AG04450 (cell line): ENCODE data around the gene CADM1. TPM values are rescaled to one million over a fixed set of nuclear protein-coding genes. Genes with fewer than 3 reads are reported as not detected.

ENCODE experiments used
- CTCF ChIA-PET: fragments of 300-600, 350-600 bp; formaldehyde crosslinking; extraction: SDS; loops from one replicate; lab custom pipeline; 2022; ENCODE audit warnings: antibody characterized with exemption, inconsistent platforms; lab: Charles Lee
- POLR2A ChIA-PET: fragments of 350-600 bp; formaldehyde crosslinking; extraction: SDS; loops from one replicate; lab custom pipeline; 2021; ENCODE audit warnings: antibody characterized with exemption, inconsistent platforms; lab: Yijun Ruan, JAX
- DNase-seq: peaks from one replicate; pipeline ENCODE4 v3.0.0-alpha.2; 2011; ENCODE audit warnings: low read depth, low spot score
- H3K27ac ChIP-seq: one replicate; pipeline ENCODE4 v1.5.1; 2012; ENCODE audit warnings: low read depth, low read length, control low read depth
- H3K27me3 ChIP-seq: one replicate; pipeline ENCODE4 v1.6.0; 2012; ENCODE audit warnings: low read length; ENCODE audit not compliant: control insufficient read depth, insufficient read depth
- H3K4me3 ChIP-seq: 2 replicates; pipeline ENCODE4 v1.5.1; 2011; ENCODE audit warnings: mild to moderate bottlenecking, low read depth, low read length, control low read depth
- H3K9me3 ChIP-seq: 2 replicates; pipeline ENCODE4 v1.5.1; 2012; ENCODE audit warnings: low read length; ENCODE audit not compliant: control insufficient read depth, insufficient read depth
- polyA plus RNA-seq: library from polyadenylated mRNA; depleted of rRNA; stranded (reverse); fragments of >200 nt; gene quantifications from 2 replicates; pipeline ENCODE4 v1.2.3, GENCODE V29; 2011
- TF ChIP-seq, protein P1 (sequence below): IDR thresholded peaks from 2 replicates; pipeline ENCODE4 v1.5.1; 2011; ENCODE audit warnings: low read depth, low read length, control low read depth, inconsistent platforms

Gene CADM1
- polyA plus RNA-seq, 1 experiment: 70.7 TPM

DNA sequence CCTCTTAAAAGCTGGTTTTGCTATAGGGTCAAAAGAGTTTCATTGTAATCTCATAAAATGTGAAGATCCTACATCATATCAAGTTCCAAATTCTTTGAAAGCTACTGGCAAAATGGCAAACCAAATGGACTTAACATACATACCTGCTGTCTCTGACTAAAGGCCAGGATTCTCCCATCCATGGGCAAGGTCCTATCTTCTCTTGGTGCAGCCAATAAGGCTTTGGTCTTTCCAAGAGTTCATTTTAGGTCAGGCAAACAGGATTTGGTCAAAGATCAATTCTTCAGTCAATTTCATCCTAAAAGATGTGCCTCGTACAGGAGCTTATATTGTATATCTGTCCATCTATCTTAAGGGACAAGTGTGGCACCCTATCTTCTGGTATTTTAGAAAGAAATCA lies 49.7 kb downstream of the CADM1 start:
- POLR2A ChIA-PET: no interaction called here
- TF ChIP-seq, protein P1, sequence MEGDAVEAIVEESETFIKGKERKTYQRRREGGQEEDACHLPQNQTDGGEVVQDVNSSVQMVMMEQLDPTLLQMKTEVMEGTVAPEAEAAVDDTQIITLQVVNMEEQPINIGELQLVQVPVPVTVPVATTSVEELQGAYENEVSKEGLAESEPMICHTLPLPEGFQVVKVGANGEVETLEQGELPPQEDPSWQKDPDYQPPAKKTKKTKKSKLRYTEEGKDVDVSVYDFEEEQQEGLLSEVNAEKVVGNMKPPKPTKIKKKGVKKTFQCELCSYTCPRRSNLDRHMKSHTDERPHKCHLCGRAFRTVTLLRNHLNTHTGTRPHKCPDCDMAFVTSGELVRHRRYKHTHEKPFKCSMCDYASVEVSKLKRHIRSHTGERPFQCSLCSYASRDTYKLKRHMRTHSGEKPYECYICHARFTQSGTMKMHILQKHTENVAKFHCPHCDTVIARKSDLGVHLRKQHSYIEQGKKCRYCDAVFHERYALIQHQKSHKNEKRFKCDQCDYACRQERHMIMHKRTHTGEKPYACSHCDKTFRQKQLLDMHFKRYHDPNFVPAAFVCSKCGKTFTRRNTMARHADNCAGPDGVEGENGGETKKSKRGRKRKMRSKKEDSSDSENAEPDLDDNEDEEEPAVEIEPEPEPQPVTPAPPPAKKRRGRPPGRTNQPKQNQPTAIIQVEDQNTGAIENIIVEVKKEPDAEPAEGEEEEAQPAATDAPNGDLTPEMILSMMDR: no peak
- CTCF ChIA-PET: no interaction called here

DNA sequence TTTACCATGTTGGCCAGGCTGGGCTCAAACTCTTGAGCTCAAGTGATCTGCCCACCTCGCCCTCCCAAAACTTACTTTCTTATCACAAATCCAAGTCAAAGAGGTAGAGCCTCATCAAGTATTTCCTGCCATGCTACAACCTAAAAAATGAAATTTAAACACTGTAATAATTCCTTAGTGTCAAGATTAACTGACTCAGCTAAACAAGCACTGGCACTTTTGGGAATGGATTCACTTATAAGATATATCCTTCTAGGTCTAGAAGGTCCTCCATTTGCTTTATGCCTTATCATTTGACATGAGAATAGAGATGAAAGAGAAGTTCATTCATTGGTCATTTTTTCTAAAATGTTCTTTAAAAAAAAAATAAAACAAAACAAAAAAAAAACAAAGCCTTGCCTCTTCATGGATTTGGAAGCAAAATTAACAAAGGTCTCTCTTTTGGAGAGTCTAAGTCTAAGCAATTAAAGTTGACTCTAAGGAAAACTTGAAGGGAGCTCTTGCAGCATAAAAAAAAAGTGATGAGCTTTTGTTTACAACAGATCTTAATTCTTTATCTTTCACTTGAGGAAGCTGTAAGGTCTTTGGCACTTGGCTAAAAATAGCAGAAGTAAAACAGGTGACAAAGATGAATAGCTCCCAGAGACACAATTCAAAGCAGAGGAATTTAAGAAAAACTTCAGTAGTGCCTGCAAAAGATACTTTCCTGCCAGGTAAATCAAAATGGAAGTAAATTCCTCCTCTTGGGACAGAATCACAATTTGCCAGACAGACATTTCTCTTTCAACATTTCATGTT lies 50.3 kb downstream of the CADM1 start:
- DNase-seq: no peak
- POLR2A ChIA-PET: no interaction called here
- Histone ChIP-seq H3K4me3 (no peak overlapping the region), H3K27me3 (no peaks in the 10 kb centered on the region), H3K27ac (no peak overlapping the region), H3K9me3 (no peaks in the 10 kb centered on the region)
- TF ChIP-seq, protein P1: no peak
- CTCF ChIA-PET: no interaction called here

More for the DNA sequence above, 49.7 kb downstream of the CADM1 start:
- H3K4me3 ChIP-seq: no peak overlapping the region
- no peaks in the 10 kb centered on the region for H3K9me3 ChIP-seq
- H3K27me3 ChIP-seq: no peaks in the 10 kb centered on the region
- H3K27ac ChIP-seq: no peak overlapping the region
- no peak for DNase-seq

DNA sequence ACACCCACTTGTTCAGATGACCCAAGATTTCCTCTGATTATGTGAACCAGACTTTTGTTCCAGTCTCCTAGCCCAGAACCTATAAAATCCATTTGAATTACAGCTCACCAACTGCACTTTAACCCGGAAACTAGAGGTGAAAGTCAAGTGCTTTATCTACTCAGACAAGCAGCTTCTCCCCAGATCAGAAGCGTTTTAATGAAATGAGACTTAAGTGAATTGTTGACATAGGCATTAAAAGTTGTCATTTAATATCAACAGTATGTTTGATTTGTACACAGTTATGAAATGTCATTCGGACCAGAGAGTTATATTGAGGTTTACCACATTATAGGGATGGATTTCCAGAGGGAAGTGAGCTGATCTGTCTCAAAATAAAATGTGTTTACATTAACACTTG lies 52.0 kb downstream of the CADM1 start:
- ChIA-PET POLR2A (interaction anchor here (0.9 kb wide), 1 partner anchor 12 kb away, joined by 3 read pairs; no protein-coding TSS in a partner anchor), CTCF (interaction anchor here (1.4 kb wide), 1 partner anchor 70 kb away, joined by 3 read pairs; no protein-coding TSS in a partner anchor)
- H3K27me3 ChIP-seq: no peaks in the 10 kb centered on the region
- peaks cover 5% of the 10 kb centered on the region for H3K9me3 ChIP-seq
- no peak overlapping the region for H3K27ac ChIP-seq
- no peak overlapping the region for H3K4me3 ChIP-seq
- TF ChIP-seq, protein P1: no peak
- no peak for DNase-seq

DNA sequence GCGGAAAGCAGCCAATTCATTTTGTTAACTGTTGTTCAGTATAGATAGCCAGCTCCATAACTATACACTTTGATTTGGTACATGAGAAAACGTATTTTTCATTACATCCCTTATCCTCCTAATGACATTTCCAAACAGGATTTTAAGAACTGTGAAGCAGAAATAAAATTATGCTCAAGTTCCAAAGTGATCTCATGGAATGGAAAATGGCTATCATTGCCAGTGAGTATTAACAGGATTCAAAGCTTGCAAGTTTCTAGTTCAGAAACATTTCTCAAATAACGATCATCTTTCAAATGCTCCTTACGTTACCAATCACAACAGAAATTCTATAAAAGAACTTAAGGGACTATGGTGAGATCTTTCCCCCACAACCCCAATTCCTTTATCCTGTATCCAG lies 53.7 kb downstream of the CADM1 start:
- ChIA-PET POLR2A (no interaction called here), CTCF (no interaction called here)
- Histone ChIP-seq H3K27ac (no peak overlapping the region), H3K9me3 (peaks cover 5% of the 10 kb centered on the region), H3K27me3 (no peaks in the 10 kb centered on the region), H3K4me3 (no peak overlapping the region)
- no peak for DNase-seq
- TF ChIP-seq, protein P1: no peak

DNA sequence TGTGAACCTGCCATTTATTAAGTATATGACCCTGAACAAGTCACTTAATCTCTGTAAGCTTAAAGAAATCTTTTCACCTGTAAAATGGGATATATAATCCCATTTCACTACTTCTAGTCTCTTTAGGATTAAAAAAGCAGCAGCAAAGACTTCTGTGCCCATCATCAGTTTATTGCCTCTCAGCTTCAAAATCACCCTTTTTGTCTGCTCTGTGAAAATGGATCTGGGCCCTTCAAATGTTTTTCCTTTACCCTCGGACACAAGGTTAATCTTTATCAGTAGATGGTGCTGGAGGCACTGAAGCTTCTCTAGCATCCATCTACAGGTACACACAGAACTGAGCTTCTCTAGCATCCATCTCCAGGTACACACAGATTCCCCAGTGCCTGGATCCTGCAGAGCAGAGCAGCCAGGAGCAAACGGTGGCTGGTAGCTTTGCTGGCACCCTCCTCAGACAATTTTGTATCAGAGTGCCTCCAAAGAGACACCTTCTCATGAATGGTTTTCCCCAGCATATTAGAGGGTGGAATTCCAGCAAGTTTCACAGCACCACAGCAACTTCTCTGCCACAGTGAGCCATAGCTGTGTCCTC lies 56.8 kb downstream of the CADM1 start:
- no peak overlapping the region for H3K4me3 ChIP-seq
- peaks cover 5% of the 10 kb centered on the region for H3K9me3 ChIP-seq
- ChIA-PET POLR2A (no interaction called here), CTCF (interaction anchor here (1.0 kb wide), 1 partner anchor 631 kb away, joined by 3 read pairs; no protein-coding TSS in a partner anchor)
- no peak for DNase-seq
- TF ChIP-seq, protein P1: no peak
- no peak overlapping the region for H3K27ac ChIP-seq
- H3K27me3 ChIP-seq: no peaks in the 10 kb centered on the region
